ENCODE measurements around the gene CSNK1A1. TPM values are rescaled to one million over a fixed set of nuclear protein-coding genes. Genes with fewer than 3 reads are reported as not detected.

CSNK1A1 gene
- polyA plus RNA-seq, 1 donor from 2014 or later = 217 TPM

GRCh38 chr5:149544028-149544420, 7.2 kb downstream of the CSNK1A1 start:
- H3K27me3 ChIP-seq (ENCODE audit: insufficient read depth, low read depth, low read length) = no peaks in the 10 kb centered on the region
- no peak overlapping the region for H3K4me3 ChIP-seq (ENCODE audit: low read length)
- no peaks in the 10 kb centered on the region for H3K9me2 ChIP-seq (ENCODE audit: insufficient read depth, low read length)
- no peak overlapping the region for H3K9ac ChIP-seq (ENCODE audit: low read length)
- TF ChIP-seq, protein P1, sequence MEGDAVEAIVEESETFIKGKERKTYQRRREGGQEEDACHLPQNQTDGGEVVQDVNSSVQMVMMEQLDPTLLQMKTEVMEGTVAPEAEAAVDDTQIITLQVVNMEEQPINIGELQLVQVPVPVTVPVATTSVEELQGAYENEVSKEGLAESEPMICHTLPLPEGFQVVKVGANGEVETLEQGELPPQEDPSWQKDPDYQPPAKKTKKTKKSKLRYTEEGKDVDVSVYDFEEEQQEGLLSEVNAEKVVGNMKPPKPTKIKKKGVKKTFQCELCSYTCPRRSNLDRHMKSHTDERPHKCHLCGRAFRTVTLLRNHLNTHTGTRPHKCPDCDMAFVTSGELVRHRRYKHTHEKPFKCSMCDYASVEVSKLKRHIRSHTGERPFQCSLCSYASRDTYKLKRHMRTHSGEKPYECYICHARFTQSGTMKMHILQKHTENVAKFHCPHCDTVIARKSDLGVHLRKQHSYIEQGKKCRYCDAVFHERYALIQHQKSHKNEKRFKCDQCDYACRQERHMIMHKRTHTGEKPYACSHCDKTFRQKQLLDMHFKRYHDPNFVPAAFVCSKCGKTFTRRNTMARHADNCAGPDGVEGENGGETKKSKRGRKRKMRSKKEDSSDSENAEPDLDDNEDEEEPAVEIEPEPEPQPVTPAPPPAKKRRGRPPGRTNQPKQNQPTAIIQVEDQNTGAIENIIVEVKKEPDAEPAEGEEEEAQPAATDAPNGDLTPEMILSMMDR (IDR thresholded peaks at IDR 0.05; ENCODE audit: poor library complexity, severe bottlenecking) = no peak
- no peak for TF ChIP-seq REST (IDR thresholded peaks at IDR 0.05; ENCODE audit: borderline replicate concordance)
- TF ChIP-seq POLR2AphosphoS5 (IDR thresholded peaks at IDR 0.05) = no peak
- TF ChIP-seq SMC3 (conservative IDR thresholded peaks at IDR 0.05; ENCODE audit: poor library complexity) = no peak
- no peak for TF ChIP-seq EP300 (conservative IDR thresholded peaks at IDR 0.05; ENCODE audit: poor library complexity, severe bottlenecking)
- TF ChIP-seq MXI1 (conservative IDR thresholded peaks at IDR 0.05; ENCODE audit: poor library complexity, severe bottlenecking) = no peak
- TF ChIP-seq TAF1 (IDR thresholded peaks at IDR 0.05; ENCODE audit: low read depth) = no peak
- TF ChIP-seq EZH2 (IDR thresholded peaks at IDR 0.05; ENCODE audit: borderline replicate concordance, insufficient read depth, low read length, poor library complexity, severe bottlenecking) = no peak
- H3K27ac ChIP-seq (ENCODE audit: low read length) = no peak overlapping the region
- peaks cover 94% of the 10 kb centered on the region for H3K79me2 ChIP-seq (replicated peaks; ENCODE audit: insufficient read depth, low read length)
- no peaks in the 10 kb centered on the region for H3K9me3 ChIP-seq (ENCODE audit: low read length)
- peaks cover 7% of the 10 kb centered on the region for H4K20me1 ChIP-seq (ENCODE audit: insufficient read depth)
- H2AFZ ChIP-seq (ENCODE audit: low read depth, low read length) = no peak overlapping the region
- H3F3A ChIP-seq (ENCODE audit: insufficient read depth, low read length, poor library complexity, severe bottlenecking) = no peaks in the 10 kb centered on the region
- no peak overlapping the region for H3K4me2 ChIP-seq (ENCODE audit: low read length)
- H3K36me3 ChIP-seq (ENCODE audit: insufficient read depth, low read length) = peaks cover 7% of the 10 kb centered on the region

GRCh38 chr5:149543361-149544027, 7.7 kb downstream of the CSNK1A1 start:
- Histone ChIP-seq H3K4me3 (ENCODE audit: low read length) (no peak overlapping the region), H3K27ac (ENCODE audit: low read length) (no peak overlapping the region), H3K36me3 (ENCODE audit: insufficient read depth, low read length) (peaks cover 5% of the 10 kb centered on the region), H3K9me3 (ENCODE audit: low read length) (no peaks in the 10 kb centered on the region), H3K4me2 (ENCODE audit: low read length) (no peak overlapping the region), H3K27me3 (ENCODE audit: insufficient read depth, low read depth, low read length) (no peaks in the 10 kb centered on the region), H3K79me2 (replicated peaks; ENCODE audit: insufficient read depth, low read length) (peaks cover 92% of the 10 kb centered on the region), H3K9me2 (ENCODE audit: insufficient read depth, low read length) (no peaks in the 10 kb centered on the region), H2AFZ (ENCODE audit: low read depth, low read length) (no peak overlapping the region), H4K20me1 (ENCODE audit: insufficient read depth) (peaks cover 7% of the 10 kb centered on the region), H3K9ac (ENCODE audit: low read length) (no peak overlapping the region), H3F3A (ENCODE audit: insufficient read depth, low read length, poor library complexity, severe bottlenecking) (no peaks in the 10 kb centered on the region)
- TF ChIP-seq EZH2 (IDR thresholded peaks at IDR 0.05; ENCODE audit: borderline replicate concordance, insufficient read depth, low read length, poor library complexity, severe bottlenecking) (no peak), REST (IDR thresholded peaks at IDR 0.05; ENCODE audit: borderline replicate concordance) (no peak), TAF1 (IDR thresholded peaks at IDR 0.05; ENCODE audit: low read depth) (no peak), SMC3 (conservative IDR thresholded peaks at IDR 0.05; ENCODE audit: poor library complexity) (no peak), EP300 (conservative IDR thresholded peaks at IDR 0.05; ENCODE audit: poor library complexity, severe bottlenecking) (no peak), RAD21 (conservative IDR thresholded peaks at IDR 0.05) (no peak), MXI1 (conservative IDR thresholded peaks at IDR 0.05; ENCODE audit: poor library complexity, severe bottlenecking) (no peak), POLR2AphosphoS5 (IDR thresholded peaks at IDR 0.05) (no peak)
- TF ChIP-seq, protein P1 (IDR thresholded peaks at IDR 0.05; ENCODE audit: poor library complexity, severe bottlenecking) = no peak
